Neutrophil (primary cell): Measurements from ENCODE around the gene C1orf35.

Experiments
- H3K27ac ChIP-seq: fragments of 200-600 bp; sonication (generic); 2 replicates; pipeline ENCODE4 v1.5.1; 2016; ENCODE audit warnings: mild to moderate bottlenecking, moderate library complexity
- H3K27me3 ChIP-seq: fragments of 200-600 bp; sonication (generic); 2 replicates; pipeline ENCODE4 v1.6.0; 2016; ENCODE audit warnings: mild to moderate bottlenecking
- H3K36me3 ChIP-seq: fragments of 200-600 bp; sonication (generic); 2 replicates; pipeline ENCODE4 v1.5.1; 2017
- H3K4me1 ChIP-seq, 2 experiments: fragments of 200-600 bp in 1 of 2; sonication (generic) in 1 of 2; 1 replicate in 1 of 2; 2 replicates in 1 of 2; pipeline versions ENCODE4 v1.5.1 to v1.6.1; 2013 to 2016; ENCODE audit warnings: low read depth in 1 of 2, low read length in 1 of 2, mild to moderate bottlenecking in 1 of 2, moderate library complexity in 1 of 2; ENCODE audit not compliant: control insufficient read depth in 1 of 2, insufficient read depth in 1 of 2
- H3K4me3 ChIP-seq, 2 experiments: fragments of 200-600 bp in 1 of 2; sonication (generic) in 1 of 2; 1 replicate in 1 of 2; 2 replicates in 1 of 2; pipeline ENCODE4 v1.5.1; 2013 to 2016; ENCODE audit warnings: low read depth in 1 of 2, low read length in 1 of 2, mild to moderate bottlenecking in 1 of 2, moderate library complexity in 1 of 2
- H3K9me3 ChIP-seq: fragments of 200-600 bp; sonication (generic); 2 replicates; pipeline ENCODE4 v1.5.1; 2016
- CTCF ChIP-seq: fragments of 200-600 bp; sonication (generic); IDR thresholded peaks from 2 replicates; pipeline ENCODE4 v1.5.1; 2016; ENCODE audit warnings: antibody characterized with exemption

The C1orf35 gene

GRCh38 chr1:228107636-228108035 lies 4.5 kb upstream of the C1orf35 start:
- H3K4me3 ChIP-seq = no peak overlapping the region
- no peaks in the 10 kb centered on the region for H3K27me3 ChIP-seq
- TF ChIP-seq CTCF = no peak
- H3K36me3 ChIP-seq = peaks cover 14% of the 10 kb centered on the region
- H3K9me3 ChIP-seq = no peaks in the 10 kb centered on the region
- peaks cover 32 to 36% of the 10 kb centered on the region in 2 experiments for H3K4me1 ChIP-seq
- no peak overlapping the region for H3K27ac ChIP-seq

GRCh38 chr1:228106800-228107054 lies 3.6 kb upstream of the C1orf35 start:
- Histone ChIP-seq H3K27me3 (no peaks in the 10 kb centered on the region), H3K27ac (no peak overlapping the region), H3K36me3 (peaks cover 14% of the 10 kb centered on the region), H3K4me3 (no peak overlapping the region), H3K4me1 (peaks cover 38 to 43% of the 10 kb centered on the region in 2 experiments), H3K9me3 (no peaks in the 10 kb centered on the region)
- TF ChIP-seq CTCF = no peak

DNA sequence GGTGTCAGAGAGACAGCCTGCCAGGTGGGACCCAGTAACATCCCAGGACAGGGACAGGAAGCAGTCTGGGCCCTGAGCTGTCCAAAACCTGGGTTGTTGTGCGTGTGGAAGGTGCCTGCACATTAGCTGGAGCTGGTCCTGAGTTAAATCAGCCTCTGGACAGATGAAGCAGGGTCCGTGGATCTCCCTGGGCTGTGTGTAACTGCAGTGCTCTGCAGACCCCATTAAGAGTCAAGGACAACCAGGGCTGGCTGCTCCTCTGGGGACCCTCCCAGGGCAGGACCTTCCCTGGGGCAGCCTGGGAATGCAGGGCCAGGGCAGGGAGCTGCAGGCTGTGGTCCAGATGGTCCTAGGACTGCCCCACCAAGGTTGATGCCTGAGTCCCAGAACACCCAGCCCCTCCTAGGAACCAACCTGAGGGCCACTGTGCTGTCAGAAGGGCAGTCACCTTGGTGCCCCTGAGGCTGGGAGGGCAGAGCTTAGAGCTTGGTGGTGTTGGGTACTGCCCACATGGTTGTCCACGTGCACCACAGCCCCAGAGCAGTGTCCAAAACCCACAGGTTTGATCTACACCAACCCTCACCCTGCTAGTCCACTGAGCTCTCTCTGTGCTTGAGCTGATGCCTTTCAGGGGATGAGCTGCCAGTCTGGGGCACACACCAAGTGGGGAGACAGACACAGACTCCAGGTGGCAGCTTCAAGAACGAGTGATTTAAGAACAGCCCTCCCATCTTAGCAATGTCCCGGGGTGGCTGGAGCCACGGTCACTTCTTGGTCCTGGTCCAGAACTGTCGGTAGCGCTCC lies 3.1 kb upstream of the C1orf35 start:
- Histone ChIP-seq H3K4me1 (peaks cover 43 to 49% of the 10 kb centered on the region in 2 experiments), H3K4me3 (no peak overlapping the region), H3K9me3 (no peaks in the 10 kb centered on the region), H3K36me3 (peaks cover 14% of the 10 kb centered on the region), H3K27ac (no peak overlapping the region), H3K27me3 (no peaks in the 10 kb centered on the region)
- no peak for TF ChIP-seq CTCF

- Histone ChIP-seq H3K27ac (no peak overlapping the region), H3K27me3 (no peaks in the 10 kb centered on the region), H3K4me3 (no peak overlapping the region), H3K4me1 (peaks cover 50 to 55% of the 10 kb centered on the region in 2 experiments), H3K9me3 (no peaks in the 10 kb centered on the region), H3K36me3 (peaks cover 14% of the 10 kb centered on the region)
- TF ChIP-seq CTCF = no peak
Observed at GRCh38 chr1:228105270-228105995, 2.3 kb upstream of the C1orf35 start.

- Histone ChIP-seq H3K27ac (no peak overlapping the region), H3K27me3 (no peaks in the 10 kb centered on the region), H3K36me3 (peaks cover 21% of the 10 kb centered on the region), H3K9me3 (no peaks in the 10 kb centered on the region), H3K4me1 (peaks cover 44 to 50% of the 10 kb centered on the region in 2 experiments), H3K4me3 (no peak overlapping the region)
- no peak for TF ChIP-seq CTCF
Observed at GRCh38 chr1:228104526-228105269, 1.6 kb upstream of the C1orf35 start.
